ENCODE data around the gene SLC25A21.
A peak's percentile ranks its signal among the peaks of the same experiment; 100 is the strongest.

Gene SLC25A21

DNA sequence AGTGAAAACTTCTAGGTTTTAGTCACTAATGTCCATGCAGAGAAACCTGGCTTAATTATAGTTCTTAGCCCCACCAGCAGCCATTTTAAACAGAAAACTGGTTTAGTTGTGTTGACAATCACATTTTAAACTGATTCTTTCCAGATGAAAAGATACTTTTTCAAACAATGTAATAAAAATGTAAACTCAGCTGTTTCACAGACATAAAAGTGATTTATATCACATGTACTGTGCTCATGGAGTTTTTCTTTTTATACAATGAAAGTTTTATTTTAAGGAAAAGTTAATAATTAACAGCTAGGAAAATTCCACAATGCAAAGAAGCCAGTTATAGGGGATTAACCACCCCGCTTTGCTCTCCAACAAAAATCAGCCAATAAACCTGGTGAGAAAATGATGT, 381.0 kb downstream of the SLC25A21 start:
- no peak overlapping the region for H3K4me3 ChIP-seq (ENCODE audit: low read length)
- no peak for TF ChIP-seq CTCF (IDR thresholded peaks at IDR 0.05; ENCODE audit: insufficient read depth, low read depth, low read length, missing control alignments)
- no peak for DNase-seq (ENCODE audit: low read depth)

DNA sequence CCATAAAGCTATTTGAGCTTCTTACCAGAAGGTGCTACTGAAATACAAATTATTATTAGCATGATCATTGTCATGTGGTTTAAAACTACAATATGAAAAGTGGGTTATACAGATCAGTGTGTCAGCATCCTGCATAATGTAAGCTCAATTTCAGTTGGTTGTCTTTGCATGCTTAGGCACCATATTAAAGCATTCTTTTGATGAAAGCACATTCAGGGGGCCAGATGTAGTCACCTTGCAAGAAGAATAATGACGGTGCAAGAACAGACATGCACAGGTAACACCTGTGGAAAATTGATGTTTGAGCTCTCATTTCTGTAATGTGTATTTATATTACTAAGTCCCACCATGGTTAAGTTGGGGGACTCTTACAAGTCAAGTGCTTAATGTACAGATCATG, 386.9 kb downstream of the SLC25A21 start:
- peak; percentile 43 for DNase-seq (ENCODE audit: low read depth)
- no peak overlapping the region for H3K4me3 ChIP-seq (ENCODE audit: low read length)
- no peak for TF ChIP-seq CTCF (IDR thresholded peaks at IDR 0.05; ENCODE audit: insufficient read depth, low read depth, low read length, missing control alignments)

GRCh38 chr14:36784541-36784940, 387.9 kb downstream of the SLC25A21 start:
- peak; percentile 72 for DNase-seq (ENCODE audit: low read depth)
- H3K4me3 ChIP-seq (ENCODE audit: low read length), result no peak overlapping the region
- TF ChIP-seq CTCF (IDR thresholded peaks at IDR 0.05; ENCODE audit: insufficient read depth, low read depth, low read length, missing control alignments), result no peak

DNA sequence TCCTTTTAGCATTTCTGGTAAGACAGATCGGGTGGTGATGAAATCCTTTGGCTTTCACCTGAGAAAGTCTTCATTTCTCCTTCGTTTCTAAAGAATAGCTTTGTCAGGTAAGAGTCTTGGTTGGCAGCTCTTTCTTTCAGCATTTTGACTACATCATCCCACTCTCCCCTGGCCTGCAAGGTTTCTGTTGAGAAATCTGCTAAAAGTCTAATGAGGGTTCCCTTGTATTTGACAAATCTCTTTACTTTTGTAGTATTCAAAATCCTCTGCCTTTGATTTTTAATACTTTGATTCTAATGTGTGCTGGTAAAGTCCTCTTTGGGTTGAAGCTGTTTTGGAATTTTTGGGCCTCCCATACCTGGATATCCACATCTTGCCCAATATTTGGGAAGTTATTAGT, 390.5 kb downstream of the SLC25A21 start:
- TF ChIP-seq CTCF (IDR thresholded peaks at IDR 0.05; ENCODE audit: insufficient read depth, low read depth, low read length, missing control alignments), result no peak

GRCh38 chr14:36773558-36773957, 398.8 kb downstream of the SLC25A21 start:
- DNase-seq (ENCODE audit: low read depth), result peak; percentile 81
- no peak for TF ChIP-seq CTCF (IDR thresholded peaks at IDR 0.05; ENCODE audit: insufficient read depth, low read depth, low read length, missing control alignments)

More for the DNA sequence above, 390.5 kb downstream of the SLC25A21 start:
- H3K4me3 ChIP-seq (ENCODE audit: low read length), result no peak overlapping the region
- no peak for DNase-seq (ENCODE audit: low read depth)

DNA sequence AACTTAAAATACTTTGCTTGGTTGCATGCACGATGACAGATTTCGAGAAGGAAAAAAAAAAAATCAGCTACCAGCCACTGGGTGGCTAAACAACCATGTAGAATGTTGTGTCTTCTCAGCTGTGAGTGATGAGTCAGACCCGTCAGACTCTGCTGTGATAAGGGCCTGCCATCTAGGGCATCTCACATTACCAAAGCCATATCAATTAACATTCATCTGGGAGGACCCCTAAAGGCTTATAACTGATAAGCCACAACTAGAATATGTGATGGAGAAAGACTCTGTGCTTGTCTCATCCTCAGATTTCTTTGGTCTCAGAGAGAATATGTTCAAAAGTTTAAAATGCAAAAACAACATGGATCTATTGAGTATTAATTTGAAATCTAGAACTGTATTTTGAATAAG, 399.3 kb downstream of the SLC25A21 start:
- TF ChIP-seq CTCF (IDR thresholded peaks at IDR 0.05; ENCODE audit: insufficient read depth, low read depth, low read length, missing control alignments), result peak; percentile 63
- no peak overlapping the region for H3K4me3 ChIP-seq (ENCODE audit: low read length)
- DNase-seq (ENCODE audit: low read depth), result peak; percentile 86

More at GRCh38 chr14:36773558-36773957, 398.8 kb downstream of the SLC25A21 start:
- no peak overlapping the region for H3K4me3 ChIP-seq (ENCODE audit: low read length)

GRCh38 chr14:36771028-36771640, 401.3 kb downstream of the SLC25A21 start:
- H3K4me3 ChIP-seq (ENCODE audit: low read length), result no peak overlapping the region
- DNase-seq (ENCODE audit: low read depth), result peak; percentile 68
- no peak for TF ChIP-seq CTCF (IDR thresholded peaks at IDR 0.05; ENCODE audit: insufficient read depth, low read depth, low read length, missing control alignments)

Data from epithelial cell of esophagus (primary cell).